ENCODE measurements around the gene CDH4. TPM values are rescaled to one million over a fixed set of nuclear protein-coding genes. Genes with fewer than 3 reads are reported as not detected.

CDH4 gene
- total and polyA plus RNA-seq, 2 of the 4 experiments (the other 2 are of a cell fraction): 1.6 to 3.5 TPM

- ATAC-seq (ENCODE audit: low read depth) (no peak), DNase-seq (no peak)
- no peaks in the 10 kb centered on the region for H3K79me1 ChIP-seq (ENCODE audit: low read depth in 1 of 2, low read length in 2 of 2)
- H3K56ac ChIP-seq (ENCODE audit: extremely low read depth, insufficient read depth, low read length): no peak overlapping the region
- no peak overlapping the region for H4K5ac ChIP-seq (ENCODE audit: low read depth, low read length)
- no peak overlapping the region for H2AFZ ChIP-seq (replicated peaks; ENCODE audit: low read length, poor library complexity)
- no peak overlapping the region for H2AK9ac ChIP-seq (replicated peaks; ENCODE audit: low read depth, low read length, poor library complexity)
- H4K20me1 ChIP-seq (ENCODE audit: insufficient read depth, low read length): no peaks in the 10 kb centered on the region
- no peak overlapping the region for H3K14ac ChIP-seq (replicated peaks; ENCODE audit: low read depth, low read length)
- no peak overlapping the region for H3K4me2 ChIP-seq (ENCODE audit: low read depth, low read length)
- no peaks in the 10 kb centered on the region for H3K4me1 ChIP-seq (ENCODE audit: control insufficient read depth, insufficient read depth, low read length)
- ChIA-PET POLR2A (ENCODE audit: unreplicated experiment) (no interaction called here), CTCF (no interaction called here)
- dilution Hi-C loops (cut with HindIII; ENCODE audit: low sequenced_read_pairs, unreplicated experiment): no loop called here
- no TSS peak for BruUV-seq (replicated peaks)
- H2BK120ac ChIP-seq (ENCODE audit: low read depth, low read length): no peak overlapping the region
- no peak overlapping the region for H3K9ac ChIP-seq (ENCODE audit: low read depth, low read length)
- 72% methylated on average over 9 of the region's 36 CpGs; no CpG with 5 or more reads in 1 of the 2 experiments for WGBS, 2 experiments (ENCODE audit: extremely low coverage in 2 of 2, insufficient read length in 1 of 2)
- no peak overlapping the region for H2AK5ac ChIP-seq (ENCODE audit: low read depth, low read length)
- H3K27me3 ChIP-seq (ENCODE audit: control insufficient read depth, insufficient read depth, low read length): peaks cover 2% of the 10 kb centered on the region; the same call in 1 of the 2 replicates
- in situ Hi-C loops (cut with MboI; ENCODE audit: low sequenced_read_pairs): no loop called here
- no peak overlapping the region for H3K4ac ChIP-seq (ENCODE audit: low read depth, low read length)
- H3K27ac ChIP-seq (ENCODE audit: insufficient read depth, low read length): no peak overlapping the region
- H4K91ac ChIP-seq (ENCODE audit: insufficient read depth, low read depth, low read length): no peak overlapping the region
- H2BK20ac ChIP-seq (ENCODE audit: low read depth, low read length): no peak overlapping the region
- no peak overlapping the region for H4K8ac ChIP-seq (ENCODE audit: low read depth in 2 of 2, low read length in 2 of 2)
- H3K4me3 ChIP-seq (ENCODE audit: insufficient read depth, low read depth, low read length): no peak overlapping the region
- H3K9me3 ChIP-seq (ENCODE audit: control insufficient read depth, insufficient read depth, low read length): no peaks in the 10 kb centered on the region
- no peak overlapping the region for H2BK15ac ChIP-seq (ENCODE audit: low read depth, low read length)
- H3K9me1 ChIP-seq (ENCODE audit: insufficient read depth, low read length): no peaks in the 10 kb centered on the region; the same call in 1 of the 2 replicates
- intact Hi-C loops (cut with micrococcal nuclease): no loop called here
- no peak for TF ChIP-seq NFE2L2 (IDR thresholded peaks at IDR 0.05; ENCODE audit: low read depth, low read length)
- TF ChIP-seq RFX5 (IDR thresholded peaks at IDR 0.05; ENCODE audit: low read depth, low read length): no peak
- TF ChIP-seq CHD1 (IDR thresholded peaks at IDR 0.05; ENCODE audit: low read depth, low read length): no peak
- no peak for TF ChIP-seq POLR2A (IDR thresholded peaks at IDR 0.05; ENCODE audit: low read depth, low read length)
- no peak for TF ChIP-seq BHLHE40 (IDR thresholded peaks at IDR 0.05; ENCODE audit: low read depth, low read length)
- no peak for TF ChIP-seq USF2 (IDR thresholded peaks at IDR 0.05; ENCODE audit: low read depth, low read length)
- TF ChIP-seq MAFK (IDR thresholded peaks at IDR 0.05; ENCODE audit: low read depth, low read length): no peak
- H2BK5ac ChIP-seq (ENCODE audit: low read depth, low read length, poor library complexity, severe bottlenecking): no peak overlapping the region
- H3K36me3 ChIP-seq (ENCODE audit: control insufficient read depth, insufficient read depth, low read length): no peaks in the 10 kb centered on the region
- H3K18ac ChIP-seq (ENCODE audit: low read depth, low read length): no peak overlapping the region
- H3K23ac ChIP-seq (ENCODE audit: low read depth, low read length): no peak overlapping the region
These were observed 682.1 kb downstream of the CDH4 start for GRCh38 chr20:61933951-61934715.

Data from IMR-90 (cell line).